ENCODE measurements around the gene SRGAP3. TPM values are rescaled to one million over a fixed set of nuclear protein-coding genes. Genes with fewer than 3 reads are reported as not detected.

The SRGAP3 gene
- total RNA-seq, 1 experiment from 2014 or later: 17.9 TPM

GRCh38 chr3:9102240-9102981 is 147.0 kb downstream of the SRGAP3 start (continued):
- TF ChIP-seq, protein P1, sequence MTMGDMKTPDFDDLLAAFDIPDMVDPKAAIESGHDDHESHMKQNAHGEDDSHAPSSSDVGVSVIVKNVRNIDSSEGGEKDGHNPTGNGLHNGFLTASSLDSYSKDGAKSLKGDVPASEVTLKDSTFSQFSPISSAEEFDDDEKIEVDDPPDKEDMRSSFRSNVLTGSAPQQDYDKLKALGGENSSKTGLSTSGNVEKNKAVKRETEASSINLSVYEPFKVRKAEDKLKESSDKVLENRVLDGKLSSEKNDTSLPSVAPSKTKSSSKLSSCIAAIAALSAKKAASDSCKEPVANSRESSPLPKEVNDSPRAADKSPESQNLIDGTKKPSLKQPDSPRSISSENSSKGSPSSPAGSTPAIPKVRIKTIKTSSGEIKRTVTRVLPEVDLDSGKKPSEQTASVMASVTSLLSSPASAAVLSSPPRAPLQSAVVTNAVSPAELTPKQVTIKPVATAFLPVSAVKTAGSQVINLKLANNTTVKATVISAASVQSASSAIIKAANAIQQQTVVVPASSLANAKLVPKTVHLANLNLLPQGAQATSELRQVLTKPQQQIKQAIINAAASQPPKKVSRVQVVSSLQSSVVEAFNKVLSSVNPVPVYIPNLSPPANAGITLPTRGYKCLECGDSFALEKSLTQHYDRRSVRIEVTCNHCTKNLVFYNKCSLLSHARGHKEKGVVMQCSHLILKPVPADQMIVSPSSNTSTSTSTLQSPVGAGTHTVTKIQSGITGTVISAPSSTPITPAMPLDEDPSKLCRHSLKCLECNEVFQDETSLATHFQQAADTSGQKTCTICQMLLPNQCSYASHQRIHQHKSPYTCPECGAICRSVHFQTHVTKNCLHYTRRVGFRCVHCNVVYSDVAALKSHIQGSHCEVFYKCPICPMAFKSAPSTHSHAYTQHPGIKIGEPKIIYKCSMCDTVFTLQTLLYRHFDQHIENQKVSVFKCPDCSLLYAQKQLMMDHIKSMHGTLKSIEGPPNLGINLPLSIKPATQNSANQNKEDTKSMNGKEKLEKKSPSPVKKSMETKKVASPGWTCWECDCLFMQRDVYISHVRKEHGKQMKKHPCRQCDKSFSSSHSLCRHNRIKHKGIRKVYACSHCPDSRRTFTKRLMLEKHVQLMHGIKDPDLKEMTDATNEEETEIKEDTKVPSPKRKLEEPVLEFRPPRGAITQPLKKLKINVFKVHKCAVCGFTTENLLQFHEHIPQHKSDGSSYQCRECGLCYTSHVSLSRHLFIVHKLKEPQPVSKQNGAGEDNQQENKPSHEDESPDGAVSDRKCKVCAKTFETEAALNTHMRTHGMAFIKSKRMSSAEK (CRISPR knock-in tag; IDR thresholded peaks at IDR 0.05; ENCODE audit: borderline replicate concordance): peak; percentile 63; the same call in 1 of the 2 replicates
- TF ChIP-seq NFATC4 (CRISPR knock-in tag; IDR thresholded peaks at IDR 0.05) (no peak), ZNF423 (CRISPR knock-in tag; IDR thresholded peaks at IDR 0.05) (peak; percentile 59)

GRCh38 chr3:9101286-9101685 is 148.2 kb downstream of the SRGAP3 start:
- Mint-ChIP-seq H3K27ac (no peak overlapping the region; the same call in 1 of the 2 replicates), H3K4me3 (no peak overlapping the region), H3K9me3 (0 out of 2 replicates have a peak, but pooled peaks cover 3% of the 10 kb centered on the region), H3K36me3 (no peaks in the 10 kb centered on the region), H3K27me3 (ENCODE audit: low read depth) (no peaks in the 10 kb centered on the region; the same call in 1 of the 2 replicates), H3K4me1 (peaks cover 53% of the 10 kb centered on the region)
- peak; percentile 55 for DNase-seq (ENCODE audit: low spot score)
- ChIA-PET CTCF (interaction anchor here (1.0 to 5.6 kb wide), 6 partner anchors 11 to 202 kb away, joined by 3 to 28 read pairs (median 14); no protein-coding TSS in a partner anchor), POLR2A (no interaction called here)
- TF ChIP-seq USF2 (CRISPR knock-in tag; IDR thresholded peaks at IDR 0.05) (peak; percentile 95), ZNF671 (CRISPR knock-in tag; IDR thresholded peaks at IDR 0.05) (no peak), ZNF317 (CRISPR knock-in tag; IDR thresholded peaks at IDR 0.05; ENCODE audit: borderline replicate concordance, low read depth) (no peak), NFYB (CRISPR knock-in tag; conservative IDR thresholded peaks at IDR 0.05; ENCODE audit: low read depth) (peak; percentile 59)
- TF ChIP-seq, protein P2, sequence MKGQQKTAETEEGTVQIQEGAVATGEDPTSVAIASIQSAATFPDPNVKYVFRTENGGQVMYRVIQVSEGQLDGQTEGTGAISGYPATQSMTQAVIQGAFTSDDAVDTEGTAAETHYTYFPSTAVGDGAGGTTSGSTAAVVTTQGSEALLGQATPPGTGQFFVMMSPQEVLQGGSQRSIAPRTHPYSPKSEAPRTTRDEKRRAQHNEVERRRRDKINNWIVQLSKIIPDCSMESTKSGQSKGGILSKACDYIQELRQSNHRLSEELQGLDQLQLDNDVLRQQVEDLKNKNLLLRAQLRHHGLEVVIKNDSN (CRISPR knock-in tag; IDR thresholded peaks at IDR 0.05): peak; percentile 95
- ATAC-seq: peak; percentile 65

DNA sequence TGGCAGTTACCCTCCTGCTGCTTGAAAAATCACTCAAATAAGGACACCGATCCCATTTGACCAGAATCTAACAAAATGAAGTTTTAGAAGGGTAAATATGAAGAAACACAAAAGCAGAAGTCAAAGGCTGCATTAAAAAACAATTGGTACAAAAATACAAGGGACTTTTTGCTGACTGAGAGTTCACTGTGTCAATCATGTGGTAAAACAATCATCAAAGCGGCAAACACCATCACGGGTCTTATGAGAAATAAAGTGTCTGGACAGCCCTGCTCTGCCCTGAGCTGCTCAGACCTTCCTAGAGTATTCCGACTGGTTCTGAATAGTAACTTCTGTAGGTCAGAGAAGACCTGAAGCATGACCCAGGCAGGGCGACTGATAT is 148.9 kb downstream of the SRGAP3 start:
- no peaks in the 10 kb centered on the region for H3K36me3 Mint-ChIP-seq
- H3K27ac Mint-ChIP-seq: no peak overlapping the region
- no peaks in the 10 kb centered on the region; the same call in 1 of the 2 replicates for H3K27me3 Mint-ChIP-seq (ENCODE audit: low read depth)
- no peak for DNase-seq (ENCODE audit: low spot score)
- ChIA-PET POLR2A (no interaction called here), CTCF (interaction anchor here (1.2 to 5.6 kb wide), 2 partner anchors 113 to 202 kb away, joined by 5 to 28 read pairs; no protein-coding TSS in a partner anchor)
- H3K9me3 Mint-ChIP-seq: 0 out of 2 replicates have a peak, but pooled peaks cover 3% of the 10 kb centered on the region
- ATAC-seq: no peak
- no peak overlapping the region for H3K4me3 Mint-ChIP-seq
- H3K4me1 Mint-ChIP-seq: peaks cover 46% of the 10 kb centered on the region
- TF ChIP-seq, protein P3, sequence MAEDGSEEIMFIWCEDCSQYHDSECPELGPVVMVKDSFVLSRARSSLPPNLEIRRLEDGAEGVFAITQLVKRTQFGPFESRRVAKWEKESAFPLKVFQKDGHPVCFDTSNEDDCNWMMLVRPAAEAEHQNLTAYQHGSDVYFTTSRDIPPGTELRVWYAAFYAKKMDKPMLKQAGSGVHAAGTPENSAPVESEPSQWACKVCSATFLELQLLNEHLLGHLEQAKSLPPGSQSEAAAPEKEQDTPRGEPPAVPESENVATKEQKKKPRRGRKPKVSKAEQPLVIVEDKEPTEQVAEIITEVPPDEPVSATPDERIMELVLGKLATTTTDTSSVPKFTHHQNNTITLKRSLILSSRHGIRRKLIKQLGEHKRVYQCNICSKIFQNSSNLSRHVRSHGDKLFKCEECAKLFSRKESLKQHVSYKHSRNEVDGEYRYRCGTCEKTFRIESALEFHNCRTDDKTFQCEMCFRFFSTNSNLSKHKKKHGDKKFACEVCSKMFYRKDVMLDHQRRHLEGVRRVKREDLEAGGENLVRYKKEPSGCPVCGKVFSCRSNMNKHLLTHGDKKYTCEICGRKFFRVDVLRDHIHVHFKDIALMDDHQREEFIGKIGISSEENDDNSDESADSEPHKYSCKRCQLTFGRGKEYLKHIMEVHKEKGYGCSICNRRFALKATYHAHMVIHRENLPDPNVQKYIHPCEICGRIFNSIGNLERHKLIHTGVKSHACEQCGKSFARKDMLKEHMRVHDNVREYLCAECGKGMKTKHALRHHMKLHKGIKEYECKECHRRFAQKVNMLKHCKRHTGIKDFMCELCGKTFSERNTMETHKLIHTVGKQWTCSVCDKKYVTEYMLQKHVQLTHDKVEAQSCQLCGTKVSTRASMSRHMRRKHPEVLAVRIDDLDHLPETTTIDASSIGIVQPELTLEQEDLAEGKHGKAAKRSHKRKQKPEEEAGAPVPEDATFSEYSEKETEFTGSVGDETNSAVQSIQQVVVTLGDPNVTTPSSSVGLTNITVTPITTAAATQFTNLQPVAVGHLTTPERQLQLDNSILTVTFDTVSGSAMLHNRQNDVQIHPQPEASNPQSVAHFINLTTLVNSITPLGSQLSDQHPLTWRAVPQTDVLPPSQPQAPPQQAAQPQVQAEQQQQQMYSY (CRISPR knock-in tag; IDR thresholded peaks at IDR 0.05): no peak
- TF ChIP-seq ZNF121 (CRISPR knock-in tag; IDR thresholded peaks at IDR 0.05) (no peak), ETV6 (CRISPR knock-in tag; IDR thresholded peaks at IDR 0.05) (no peak), E2F4 (CRISPR knock-in tag; IDR thresholded peaks at IDR 0.05; ENCODE audit: borderline replicate concordance, low read depth) (no peak), TEAD4 (CRISPR knock-in tag; IDR thresholded peaks at IDR 0.05) (no peak)
- TF ChIP-seq, protein P4, sequence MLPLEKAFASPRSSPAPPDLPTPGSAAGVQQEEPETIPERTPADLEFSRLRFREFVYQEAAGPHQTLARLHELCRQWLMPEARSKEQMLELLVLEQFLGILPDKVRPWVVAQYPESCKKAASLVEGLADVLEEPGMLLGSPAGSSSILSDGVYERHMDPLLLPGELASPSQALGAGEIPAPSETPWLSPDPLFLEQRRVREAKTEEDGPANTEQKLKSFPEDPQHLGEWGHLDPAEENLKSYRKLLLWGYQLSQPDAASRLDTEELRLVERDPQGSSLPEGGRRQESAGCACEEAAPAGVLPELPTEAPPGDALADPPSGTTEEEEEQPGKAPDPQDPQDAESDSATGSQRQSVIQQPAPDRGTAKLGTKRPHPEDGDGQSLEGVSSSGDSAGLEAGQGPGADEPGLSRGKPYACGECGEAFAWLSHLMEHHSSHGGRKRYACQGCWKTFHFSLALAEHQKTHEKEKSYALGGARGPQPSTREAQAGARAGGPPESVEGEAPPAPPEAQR (CRISPR knock-in tag; IDR thresholded peaks at IDR 0.05): no peak
- TF ChIP-seq, protein P1 (CRISPR knock-in tag; IDR thresholded peaks at IDR 0.05; ENCODE audit: borderline replicate concordance): no peak

All from WTC11 (cell line).